ENCODE data around the gene RTF1. TPM values are rescaled to one million over a fixed set of nuclear protein-coding genes. Genes with fewer than 3 reads are reported as not detected.

The RTF1 gene
- polyA plus RNA-seq, 1 of the 3 experiments (the other 2 are of a cell fraction), result 27.8 TPM

DNA sequence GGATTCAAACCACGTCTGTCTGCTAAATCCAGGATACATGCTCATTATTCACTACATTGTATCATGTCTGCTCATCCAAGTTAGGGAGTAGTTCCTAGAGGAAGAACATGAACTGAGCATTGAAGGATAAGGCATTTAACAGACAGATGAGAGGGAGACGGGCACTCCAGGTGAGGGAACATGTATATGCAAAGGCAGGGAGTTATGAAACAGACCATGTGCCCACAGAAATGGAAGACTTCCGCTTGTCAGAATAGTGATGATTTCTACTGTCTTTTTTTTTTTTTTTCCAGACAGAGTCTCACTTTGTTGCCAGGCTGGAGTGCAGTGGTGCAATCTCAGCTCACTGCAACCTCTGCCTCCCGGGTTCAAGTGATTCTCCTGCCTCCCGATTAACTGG, 9.6 kb upstream of the RTF1 start:
- Histone ChIP-seq H3K9me3 (no peaks in the 10 kb centered on the region), H4K20me1 (ENCODE audit: insufficient read depth) (no peaks in the 10 kb centered on the region), H3K9ac (no peak overlapping the region), H3K27me3 (ENCODE audit: insufficient read depth) (no peaks in the 10 kb centered on the region), H3K27ac (ENCODE audit: low read depth in 2 of 2, low read length in 1 of 2) (no peak overlapping the region), H3K36me3 (replicated peaks in 1 of 2; ENCODE audit: control insufficient read depth in 1 of 2, insufficient read depth in 2 of 2, low read length in 1 of 2) (no peaks in the 10 kb centered on the region), H3K4me1 (ENCODE audit: control insufficient read depth in 1 of 2, insufficient read depth in 2 of 2, low read depth in 1 of 2, low read length in 1 of 2) (no peaks in the 10 kb centered on the region; a peak in 1 of 4 replicates), H3K79me2 (ENCODE audit: insufficient read depth) (no peaks in the 10 kb centered on the region; the same call in 1 of the 2 replicates), H3K9me2 (no peaks in the 10 kb centered on the region), H3F3A (replicated peaks; ENCODE audit: insufficient read depth) (peaks cover 3% of the 10 kb centered on the region), H3K4me3 (ENCODE audit: low read depth in 2 of 2, low read length in 1 of 2) (no peak overlapping the region), H3K4me2 (no peak overlapping the region), H2AFZ (ENCODE audit: low read depth) (no peak overlapping the region)
- TF ChIP-seq TAF1 (IDR thresholded peaks at IDR 0.05; ENCODE audit: borderline replicate concordance, low read depth, low read length) (no peak), RFX5 (IDR thresholded peaks at IDR 0.05; ENCODE audit: low read length) (no peak), CHD2 (IDR thresholded peaks at IDR 0.05; ENCODE audit: low read length, partially characterized antibody) (no peak), TEAD4 (IDR thresholded peaks at IDR 0.05; ENCODE audit: borderline replicate concordance, insufficient read depth) (no peak), MEF2A (IDR thresholded peaks at IDR 0.05; ENCODE audit: borderline replicate concordance, low read depth) (no peak), GATA2 (CRISPR knock-in tag; IDR thresholded peaks at IDR 0.05) (no peak), FOXJ3 (CRISPR knock-in tag; IDR thresholded peaks at IDR 0.05) (no peak), RCOR1 (IDR thresholded peaks at IDR 0.05; ENCODE audit: low read length) (no peak), GABPA (IDR thresholded peaks at IDR 0.05; ENCODE audit: low read depth) (no peak), NFIC (IDR thresholded peaks at IDR 0.05; ENCODE audit: borderline replicate concordance) (no peak), TCF12 (IDR thresholded peaks at IDR 0.05) (no peak), RXRA (IDR thresholded peaks at IDR 0.05; ENCODE audit: borderline replicate concordance, low read depth) (no peak), RAD21 (IDR thresholded peaks at IDR 0.05; ENCODE audit: low read length) (no peak), EZH2phosphoT487 (IDR thresholded peaks at IDR 0.05; ENCODE audit: borderline replicate concordance, low read depth) (no peak)
- TF ChIP-seq, protein P1, sequence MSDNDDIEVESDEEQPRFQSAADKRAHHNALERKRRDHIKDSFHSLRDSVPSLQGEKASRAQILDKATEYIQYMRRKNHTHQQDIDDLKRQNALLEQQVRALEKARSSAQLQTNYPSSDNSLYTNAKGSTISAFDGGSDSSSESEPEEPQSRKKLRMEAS (IDR thresholded peaks at IDR 0.05; ENCODE audit: low read depth), result no peak
- TF ChIP-seq, protein P2, sequence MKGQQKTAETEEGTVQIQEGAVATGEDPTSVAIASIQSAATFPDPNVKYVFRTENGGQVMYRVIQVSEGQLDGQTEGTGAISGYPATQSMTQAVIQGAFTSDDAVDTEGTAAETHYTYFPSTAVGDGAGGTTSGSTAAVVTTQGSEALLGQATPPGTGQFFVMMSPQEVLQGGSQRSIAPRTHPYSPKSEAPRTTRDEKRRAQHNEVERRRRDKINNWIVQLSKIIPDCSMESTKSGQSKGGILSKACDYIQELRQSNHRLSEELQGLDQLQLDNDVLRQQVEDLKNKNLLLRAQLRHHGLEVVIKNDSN (IDR thresholded peaks at IDR 0.05; ENCODE audit: borderline replicate concordance, low read depth), result no peak
- TF ChIP-seq, protein P3, sequence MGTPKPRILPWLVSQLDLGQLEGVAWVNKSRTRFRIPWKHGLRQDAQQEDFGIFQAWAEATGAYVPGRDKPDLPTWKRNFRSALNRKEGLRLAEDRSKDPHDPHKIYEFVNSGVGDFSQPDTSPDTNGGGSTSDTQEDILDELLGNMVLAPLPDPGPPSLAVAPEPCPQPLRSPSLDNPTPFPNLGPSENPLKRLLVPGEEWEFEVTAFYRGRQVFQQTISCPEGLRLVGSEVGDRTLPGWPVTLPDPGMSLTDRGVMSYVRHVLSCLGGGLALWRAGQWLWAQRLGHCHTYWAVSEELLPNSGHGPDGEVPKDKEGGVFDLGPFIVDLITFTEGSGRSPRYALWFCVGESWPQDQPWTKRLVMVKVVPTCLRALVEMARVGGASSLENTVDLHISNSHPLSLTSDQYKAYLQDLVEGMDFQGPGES (IDR thresholded peaks at IDR 0.05; ENCODE audit: low read depth, low read length), result no peak
- TF ChIP-seq, protein P4, sequence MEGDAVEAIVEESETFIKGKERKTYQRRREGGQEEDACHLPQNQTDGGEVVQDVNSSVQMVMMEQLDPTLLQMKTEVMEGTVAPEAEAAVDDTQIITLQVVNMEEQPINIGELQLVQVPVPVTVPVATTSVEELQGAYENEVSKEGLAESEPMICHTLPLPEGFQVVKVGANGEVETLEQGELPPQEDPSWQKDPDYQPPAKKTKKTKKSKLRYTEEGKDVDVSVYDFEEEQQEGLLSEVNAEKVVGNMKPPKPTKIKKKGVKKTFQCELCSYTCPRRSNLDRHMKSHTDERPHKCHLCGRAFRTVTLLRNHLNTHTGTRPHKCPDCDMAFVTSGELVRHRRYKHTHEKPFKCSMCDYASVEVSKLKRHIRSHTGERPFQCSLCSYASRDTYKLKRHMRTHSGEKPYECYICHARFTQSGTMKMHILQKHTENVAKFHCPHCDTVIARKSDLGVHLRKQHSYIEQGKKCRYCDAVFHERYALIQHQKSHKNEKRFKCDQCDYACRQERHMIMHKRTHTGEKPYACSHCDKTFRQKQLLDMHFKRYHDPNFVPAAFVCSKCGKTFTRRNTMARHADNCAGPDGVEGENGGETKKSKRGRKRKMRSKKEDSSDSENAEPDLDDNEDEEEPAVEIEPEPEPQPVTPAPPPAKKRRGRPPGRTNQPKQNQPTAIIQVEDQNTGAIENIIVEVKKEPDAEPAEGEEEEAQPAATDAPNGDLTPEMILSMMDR (IDR thresholded peaks at IDR 0.05), result no peak
- no peak for DNase-seq
- POLR2A ChIA-PET, result no interaction called here
- WGBS (ENCODE audit: low lambda C conversion rate), result 80% methylated on average over 5 of the region's 5 CpGs
- CTCF ChIA-PET, result no interaction called here
